Measurements from ENCODE around the gene FHAD1.
"Not testable (repeated sequence)": the region's sequence is repeated elsewhere in the genome, so short reads cannot be mapped to it uniquely, and the experiment has no call there.

The FHAD1 gene

DNA sequence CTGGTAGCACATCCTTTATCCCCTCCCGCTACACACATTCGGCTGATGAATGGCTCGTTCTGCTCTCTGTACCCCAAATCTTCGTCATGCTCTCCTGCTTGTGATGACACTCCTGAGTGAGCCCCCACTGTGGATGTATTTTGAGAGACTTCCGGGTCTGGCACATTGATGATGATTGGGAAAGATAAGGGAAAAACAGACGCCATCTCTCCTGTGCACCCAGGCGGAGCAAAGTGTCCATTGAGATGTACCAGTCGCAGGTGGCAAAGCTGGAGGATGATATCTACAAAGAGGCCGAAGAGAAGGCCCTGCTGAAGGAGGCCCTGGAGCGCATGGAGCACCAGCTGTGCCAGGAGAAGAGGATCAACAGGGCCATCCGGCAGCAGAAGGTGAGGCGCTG is 134.8 kb downstream of the FHAD1 start:
- H3K4me3 ChIP-seq (ENCODE audit: low read length), result no peak overlapping the region
- peaks cover 9% of the 10 kb centered on the region for H3K27me3 ChIP-seq (ENCODE audit: control insufficient read depth, insufficient read depth, low read length)

GRCh38 chr1:15382601-15383518 is 135.8 kb downstream of the FHAD1 start:
- no peak overlapping the region for H3K4me3 ChIP-seq (ENCODE audit: low read length)
- H3K9ac ChIP-seq (ENCODE audit: low read depth, low read length), result no peak overlapping the region
- H3K27me3 ChIP-seq (ENCODE audit: control insufficient read depth, insufficient read depth, low read length), result peaks cover 9% of the 10 kb centered on the region
- no peaks in the 10 kb centered on the region for H3K9me3 ChIP-seq (replicated peaks; ENCODE audit: low read length)
- H3K4me2 ChIP-seq (ENCODE audit: low read length), result no peak overlapping the region
- peaks cover 8% of the 10 kb centered on the region for H3K4me1 ChIP-seq (ENCODE audit: control insufficient read depth, insufficient read depth, low read length)
- H3K36me3 ChIP-seq (ENCODE audit: insufficient read depth, low read length), result no peaks in the 10 kb centered on the region

More for the DNA sequence above, 134.8 kb downstream of the FHAD1 start:
- Histone ChIP-seq H3K9me3 (replicated peaks; ENCODE audit: low read length) (no peaks in the 10 kb centered on the region), H3K4me1 (ENCODE audit: control insufficient read depth, insufficient read depth, low read length) (peaks cover 8% of the 10 kb centered on the region), H3K9ac (ENCODE audit: low read depth, low read length) (no peak overlapping the region), H3K36me3 (ENCODE audit: insufficient read depth, low read length) (no peaks in the 10 kb centered on the region), H3K4me2 (ENCODE audit: low read length) (no peak overlapping the region)

DNA sequence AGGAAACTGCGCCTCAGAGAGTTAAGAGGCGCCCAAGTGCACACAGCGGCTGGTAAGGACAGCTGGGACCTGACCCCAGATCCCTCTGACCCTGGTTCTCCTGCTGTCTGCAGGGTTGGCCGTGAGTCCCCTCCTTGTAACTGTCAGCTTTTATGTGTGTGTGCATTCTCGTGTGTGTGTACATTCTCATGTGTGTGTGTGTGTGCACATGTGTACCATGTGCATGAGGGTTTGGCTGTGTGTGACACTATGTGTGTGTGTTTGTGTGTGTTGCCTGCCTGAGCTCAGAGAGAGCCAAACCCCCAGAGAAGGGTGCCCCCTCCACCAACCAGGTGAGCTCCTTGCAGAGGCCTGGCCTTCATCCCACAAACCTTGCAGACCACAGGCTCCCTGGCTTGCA is 136.8 kb downstream of the FHAD1 start:
- no peak overlapping the region for H3K4me2 ChIP-seq (ENCODE audit: low read length)
- no peaks in the 10 kb centered on the region for H3K9me3 ChIP-seq (replicated peaks; ENCODE audit: low read length)
- H3K27me3 ChIP-seq (ENCODE audit: control insufficient read depth, insufficient read depth, low read length), result peaks cover 12% of the 10 kb centered on the region
- H3K4me1 ChIP-seq (ENCODE audit: control insufficient read depth, insufficient read depth, low read length), result peaks cover 8% of the 10 kb centered on the region
- H3K9ac ChIP-seq (ENCODE audit: low read depth, low read length), result no peak overlapping the region
- H3K36me3 ChIP-seq (ENCODE audit: insufficient read depth, low read length), result no peaks in the 10 kb centered on the region
- no peak overlapping the region for H3K4me3 ChIP-seq (ENCODE audit: low read length)

DNA sequence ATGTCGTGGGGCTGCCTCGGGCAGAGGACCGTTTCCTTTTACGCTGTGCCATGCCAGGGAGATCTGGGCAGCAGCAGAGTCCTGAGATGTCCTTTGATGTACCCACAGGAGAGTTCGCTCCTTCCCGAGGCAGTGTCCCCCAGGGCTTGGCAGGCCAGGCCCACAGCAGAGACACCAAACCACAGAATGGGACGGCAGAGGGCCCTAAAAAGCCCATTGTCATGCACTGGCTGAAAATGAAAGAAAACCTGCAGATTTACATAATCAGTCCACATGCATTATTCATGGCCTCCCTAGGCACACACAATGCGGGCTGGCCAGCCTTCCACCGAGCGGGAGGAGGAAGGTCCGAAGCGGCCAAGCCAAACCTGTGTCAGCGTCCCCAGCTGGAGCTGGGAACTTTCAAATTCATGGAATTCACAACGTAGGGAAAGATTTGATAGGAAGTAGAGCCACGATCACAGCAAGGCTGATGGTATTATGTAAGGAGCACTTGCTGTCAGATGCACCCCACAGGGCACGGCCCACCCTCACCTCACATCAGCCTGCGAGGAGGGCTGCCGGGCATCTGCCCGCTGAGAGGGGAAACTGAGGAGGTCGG is 137.4 kb downstream of the FHAD1 start:
- Histone ChIP-seq H3K27me3 (ENCODE audit: control insufficient read depth, insufficient read depth, low read length) (peaks cover 12% of the 10 kb centered on the region), H3K36me3 (ENCODE audit: insufficient read depth, low read length) (no peaks in the 10 kb centered on the region), H3K4me1 (ENCODE audit: control insufficient read depth, insufficient read depth, low read length) (peaks cover 8% of the 10 kb centered on the region), H3K4me2 (ENCODE audit: low read length) (no peak overlapping the region), H3K4me3 (ENCODE audit: low read length) (no peak overlapping the region), H3K9ac (ENCODE audit: low read depth, low read length) (no peak overlapping the region), H3K9me3 (replicated peaks; ENCODE audit: low read length) (no peaks in the 10 kb centered on the region)

GRCh38 chr1:15385420-15385819 is 138.4 kb downstream of the FHAD1 start:
- H3K36me3 ChIP-seq (ENCODE audit: insufficient read depth, low read length), result no peaks in the 10 kb centered on the region
- H3K27me3 ChIP-seq (ENCODE audit: control insufficient read depth, insufficient read depth, low read length), result peaks cover 12% of the 10 kb centered on the region
- no peak overlapping the region for H3K9ac ChIP-seq (ENCODE audit: low read depth, low read length)
- no peaks in the 10 kb centered on the region for H3K9me3 ChIP-seq (replicated peaks; ENCODE audit: low read length)
- H3K4me1 ChIP-seq (ENCODE audit: control insufficient read depth, insufficient read depth, low read length), result peaks cover 8% of the 10 kb centered on the region
- H3K4me2 ChIP-seq (ENCODE audit: low read length), result no peak overlapping the region
- no peak overlapping the region for H3K4me3 ChIP-seq (ENCODE audit: low read length)

- peak overlapping the region; percentile 27 for H3K4me3 ChIP-seq (ENCODE audit: low read length)
- H3K4me2 ChIP-seq (ENCODE audit: low read length), result peak overlapping the region; percentile 76
- no peaks in the 10 kb centered on the region for H3K9me3 ChIP-seq (replicated peaks; ENCODE audit: low read length)
- no peaks in the 10 kb centered on the region for H3K36me3 ChIP-seq (ENCODE audit: insufficient read depth, low read length)
- peaks cover 12% of the 10 kb centered on the region for H3K27me3 ChIP-seq (ENCODE audit: control insufficient read depth, insufficient read depth, low read length)
- peaks cover 8% of the 10 kb centered on the region for H3K4me1 ChIP-seq (ENCODE audit: control insufficient read depth, insufficient read depth, low read length)
- H3K9ac ChIP-seq (ENCODE audit: low read depth, low read length), result no peak overlapping the region
Measured at GRCh38 chr1:15386164-15386749, 139.2 kb downstream of the FHAD1 start.

DNA sequence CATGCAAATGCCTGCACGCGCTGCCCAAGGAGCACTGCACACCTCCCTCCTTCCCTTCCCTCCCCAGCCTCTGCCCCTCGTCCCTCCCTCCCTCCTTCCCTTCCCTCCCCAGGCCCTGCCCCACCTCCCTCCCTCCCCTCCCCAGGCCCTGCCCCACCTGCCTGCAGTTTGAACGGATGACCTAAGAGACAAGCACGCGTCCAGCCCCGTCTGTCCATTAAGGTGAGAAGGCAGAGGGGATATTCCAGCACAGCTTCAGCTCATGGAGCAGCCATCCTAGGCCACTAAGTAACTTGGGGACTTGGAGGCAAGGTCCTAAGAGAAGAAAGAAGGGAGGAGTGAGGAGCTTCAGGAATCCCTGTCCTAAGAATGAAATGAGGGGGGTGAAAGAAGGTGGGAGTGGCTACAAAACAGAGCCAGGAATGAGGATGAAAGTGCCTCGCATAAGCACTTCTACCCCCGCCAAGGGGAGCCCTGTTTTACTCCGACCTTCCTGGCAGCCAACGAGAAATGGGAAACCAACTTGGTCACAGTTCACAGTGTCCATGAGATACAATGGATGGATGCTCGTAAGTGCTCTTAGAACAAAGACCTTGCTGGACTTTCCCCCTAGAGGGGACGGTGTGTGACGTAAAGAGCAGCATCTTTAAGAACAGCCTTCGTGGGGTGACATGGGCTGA is 141.3 kb downstream of the FHAD1 start:
- Histone ChIP-seq H3K36me3 (ENCODE audit: insufficient read depth, low read length) (no peaks in the 10 kb centered on the region), H3K4me2 (ENCODE audit: low read length) (no peak overlapping the region), H3K9me3 (replicated peaks; ENCODE audit: low read length) (no peaks in the 10 kb centered on the region), H3K4me1 (ENCODE audit: control insufficient read depth, insufficient read depth, low read length) (peaks cover 8% of the 10 kb centered on the region), H3K9ac (ENCODE audit: low read depth, low read length) (no peak overlapping the region), H3K4me3 (ENCODE audit: low read length) (no peak overlapping the region), H3K27me3 (ENCODE audit: control insufficient read depth, insufficient read depth, low read length) (peaks cover 3% of the 10 kb centered on the region)

GRCh38 chr1:15389828-15390227 is 142.8 kb downstream of the FHAD1 start:
- H3K4me2 ChIP-seq (ENCODE audit: low read length); H3K4me1 ChIP-seq (ENCODE audit: control insufficient read depth, insufficient read depth, low read length); H3K27me3 ChIP-seq (ENCODE audit: control insufficient read depth, insufficient read depth, low read length); H3K9me3 ChIP-seq (replicated peaks; ENCODE audit: low read length); H3K36me3 ChIP-seq (ENCODE audit: insufficient read depth, low read length); H3K9ac ChIP-seq (ENCODE audit: low read depth, low read length); H3K4me3 ChIP-seq (ENCODE audit: low read length): not testable (repeated sequence)

DNA sequence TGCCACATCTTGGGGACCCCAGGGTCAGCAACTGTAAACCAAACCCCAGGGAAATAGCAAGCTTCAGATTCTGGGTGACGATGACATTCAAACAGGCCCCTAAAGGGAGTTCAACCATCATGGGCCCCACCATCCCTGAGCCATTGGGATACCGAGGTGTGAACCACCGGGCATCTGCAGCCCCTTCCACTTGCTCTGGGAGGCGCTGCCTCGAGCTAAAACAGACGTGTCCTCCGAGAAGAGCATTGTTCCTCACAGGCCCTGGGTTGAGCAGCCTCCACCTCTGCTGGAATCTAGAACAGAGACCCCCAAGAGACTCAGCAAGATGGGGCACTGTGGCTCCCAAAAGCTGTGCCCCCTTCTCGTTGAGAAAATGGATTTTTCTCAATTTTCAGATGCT is 143.6 kb downstream of the FHAD1 start:
- Histone ChIP-seq H3K4me2 (ENCODE audit: low read length) (no peak overlapping the region), H3K36me3 (ENCODE audit: insufficient read depth, low read length) (no peaks in the 10 kb centered on the region), H3K9me3 (replicated peaks; ENCODE audit: low read length) (no peaks in the 10 kb centered on the region), H3K4me1 (ENCODE audit: control insufficient read depth, insufficient read depth, low read length) (peaks cover 8% of the 10 kb centered on the region), H3K27me3 (ENCODE audit: control insufficient read depth, insufficient read depth, low read length) (peaks cover 7% of the 10 kb centered on the region), H3K9ac (ENCODE audit: low read depth, low read length) (no peak overlapping the region), H3K4me3 (ENCODE audit: low read length) (no peak overlapping the region)

GRCh38 chr1:15391366-15391765 is 144.3 kb downstream of the FHAD1 start:
- no peaks in the 10 kb centered on the region for H3K9me3 ChIP-seq (replicated peaks; ENCODE audit: low read length)
- H3K4me3 ChIP-seq (ENCODE audit: low read length), result no peak overlapping the region
- no peaks in the 10 kb centered on the region for H3K36me3 ChIP-seq (ENCODE audit: insufficient read depth, low read length)
- peaks cover 7% of the 10 kb centered on the region for H3K27me3 ChIP-seq (ENCODE audit: control insufficient read depth, insufficient read depth, low read length)
- no peak overlapping the region for H3K9ac ChIP-seq (ENCODE audit: low read depth, low read length)
- H3K4me1 ChIP-seq (ENCODE audit: control insufficient read depth, insufficient read depth, low read length), result peaks cover 3% of the 10 kb centered on the region
- no peak overlapping the region for H3K4me2 ChIP-seq (ENCODE audit: low read length)

- Histone ChIP-seq H3K4me3 (ENCODE audit: low read length) (no peak overlapping the region), H3K9ac (ENCODE audit: low read depth, low read length) (no peak overlapping the region), H3K27me3 (ENCODE audit: control insufficient read depth, insufficient read depth, low read length) (peaks cover 5% of the 10 kb centered on the region), H3K9me3 (replicated peaks; ENCODE audit: low read length) (no peaks in the 10 kb centered on the region), H3K36me3 (ENCODE audit: insufficient read depth, low read length) (no peaks in the 10 kb centered on the region), H3K4me1 (ENCODE audit: control insufficient read depth, insufficient read depth, low read length) (no peaks in the 10 kb centered on the region), H3K4me2 (ENCODE audit: low read length) (no peak overlapping the region)
Measured at GRCh38 chr1:15393475-15394257, 146.6 kb downstream of the FHAD1 start.

Data from skeletal muscle satellite cell (primary cell).